Neural progenitor cell (in vitro differentiated cells): ENCODE results near the gene SAMD4B.

Source experiments
- CTCF ChIP-seq: fragments of 200-600 bp; sonication (generic); IDR thresholded peaks from 2 replicates; pipeline ENCODE4 v1.5.1; 2017; ENCODE audit warnings: antibody characterized with exemption, mild to moderate bottlenecking
- EZH2 ChIP-seq: fragments of 200-600 bp; sonication (generic); IDR thresholded peaks from 2 replicates; pipeline ENCODE4 v1.6.1; 2017; ENCODE audit warnings: antibody characterized with exemption, mild to moderate bottlenecking, moderate library complexity
- EZH2phosphoT487 ChIP-seq: fragments of 200-600 bp; sonication (generic); IDR thresholded peaks from 2 replicates; pipeline ENCODE4 v1.6.1; 2017; ENCODE audit warnings: antibody characterized with exemption

- TF ChIP-seq CTCF (peak; percentile 21), EZH2phosphoT487 (no peak), EZH2 (no peak)
Observed at GRCh38 chr19:39345956-39346355, 3.7 kb downstream of the SAMD4B start.
